HG02970 (cell line): ENCODE results near the gene GDAP2.

Experiments
- ATAC-seq: cut with Tn5 transposase; IDR thresholded peaks from one replicate; pipeline ENCODE4 v1.9.1; 2021; ENCODE audit warnings: mild to moderate bottlenecking, moderate library complexity, moderate number of reproducible peaks; ENCODE audit not compliant: unreplicated experiment, low FRiP score

Gene GDAP2

GRCh38 chr1:117904485-117904884 is 24.9 kb downstream of the GDAP2 start:
- ATAC-seq: no peak

GRCh38 chr1:117902944-117903343 is 26.5 kb downstream of the GDAP2 start:
- no peak for ATAC-seq

- ATAC-seq: no peak
Measured at GRCh38 chr1:117899801-117900200, 29.6 kb downstream of the GDAP2 start.

GRCh38 chr1:117897551-117897950 is 31.9 kb downstream of the GDAP2 start:
- no peak for ATAC-seq

GRCh38 chr1:117895482-117896114 is 33.8 kb downstream of the GDAP2 start:
- no peak for ATAC-seq

- no peak for ATAC-seq
Measured at GRCh38 chr1:117894078-117894477, 35.3 kb downstream of the GDAP2 start.

GRCh38 chr1:117892512-117892911 is 36.9 kb downstream of the GDAP2 start:
- ATAC-seq: no peak

GRCh38 chr1:117890452-117890851 is 39.0 kb downstream of the GDAP2 start:
- no peak for ATAC-seq

GRCh38 chr1:117886101-117886795 is 43.2 kb downstream of the GDAP2 start:
- no peak for ATAC-seq

GRCh38 chr1:117883616-117884015 is 45.8 kb downstream of the GDAP2 start:
- ATAC-seq: no peak

- ATAC-seq: no peak
Measured at GRCh38 chr1:117879284-117879683, 50.1 kb downstream of the GDAP2 start.

- no peak for ATAC-seq
Measured at GRCh38 chr1:117877823-117878222, 51.6 kb downstream of the GDAP2 start.

- ATAC-seq: no peak
Measured at GRCh38 chr1:117871013-117871412, 58.4 kb downstream of the GDAP2 start.

- ATAC-seq: no peak
Measured at GRCh38 chr1:117861694-117862093, 67.7 kb downstream of the GDAP2 start.

- no peak for ATAC-seq
Measured at GRCh38 chr1:117860896-117861610, 68.4 kb downstream of the GDAP2 start.

- ATAC-seq: no peak
Measured at GRCh38 chr1:117859901-117860300, 69.5 kb downstream of the GDAP2 start.

- ATAC-seq: no peak
Measured at GRCh38 chr1:117857418-117857817, 72.0 kb downstream of the GDAP2 start.

- no peak for ATAC-seq
Measured at GRCh38 chr1:117852853-117853553, 76.4 kb downstream of the GDAP2 start.

GRCh38 chr1:117851687-117852086 is 77.7 kb downstream of the GDAP2 start:
- no peak for ATAC-seq

GRCh38 chr1:117846674-117847425 is 82.6 kb downstream of the GDAP2 start:
- no peak for ATAC-seq
